Tibial nerve (tissue), 4 donors: ENCODE results near the gene CRHR2. TPM values are rescaled to one million over a fixed set of nuclear protein-coding genes. Genes with fewer than 3 reads are reported as not detected.

Experiments used
- DNase-seq, 2 donors: peaks; one replicate each; pipeline ENCODE4 v3.0.0-alpha.2; 2019; ENCODE audit warnings: low spot score in 2 of 2
- H3K27ac ChIP-seq, 4 donors: fragments of 200-600 bp; sonication (generic) in 3 of 4; one replicate each; pipeline ENCODE4 v1.5.1; 2017 to 2019; ENCODE audit warnings: mild to moderate bottlenecking in 1 of 4
- H3K27me3 ChIP-seq, 2 donors: fragments of 200-600 bp; sonication (generic) in 1 of 2; one replicate each; pipeline versions ENCODE4 v1.5.1 to v1.6.0; 2017 to 2019
- H3K36me3 ChIP-seq, 3 donors: fragments of 200-600 bp; sonication (generic); one replicate each; pipeline ENCODE4 v1.5.1; 2018 to 2019
- H3K4me1 ChIP-seq, 4 donors: fragments of 200-600 bp; sonication (generic) in 3 of 4; one replicate each; pipeline ENCODE4 v1.5.1; 2017 to 2019
- H3K4me3 ChIP-seq, 4 donors: fragments of 200-600 bp; sonication (generic) in 3 of 4; one replicate each; pipeline ENCODE4 v1.5.1; 2017 to 2019; ENCODE audit warnings: mild to moderate bottlenecking in 1 of 4, moderate library complexity in 1 of 4
- H3K9me3 ChIP-seq, 4 donors: fragments of 200-600 bp; sonication (generic) in 3 of 4; one replicate each; pipeline ENCODE4 v1.5.1; 2017 to 2019
- CTCF ChIP-seq, 5 experiments: fragments of 200-600 bp in 3 of 5; fragments of 450-650 bp in 2 of 5; sonication (generic) in 3 of 5; IDR thresholded peaks; one replicate each; pipeline ENCODE4 v1.5.1; 2016 to 2019; ENCODE audit warnings: antibody characterized with exemption in 5 of 5, mild to moderate bottlenecking in 3 of 5, moderate library complexity in 2 of 5
- EP300 ChIP-seq, 2 donors: sonication (generic); formaldehyde crosslinking; IDR thresholded peaks; one replicate each; pipeline ENCODE4 v1.6.1; 2017; ENCODE audit warnings: antibody characterized with exemption in 2 of 2, mild to moderate bottlenecking in 1 of 2
- POLR2A ChIP-seq, 2 donors: fragments of 450-650 bp; IDR thresholded peaks; one replicate each; pipeline ENCODE4 v1.6.1; 2017; ENCODE audit warnings: antibody characterized with exemption in 2 of 2, mild to moderate bottlenecking in 2 of 2, moderate library complexity in 2 of 2
- WGBS, 2 donors: methylation state at CpG; one replicate each; pipeline ENCODE4 v1.1.5; 2018; 5-methylcytosine and 5-hydroxymethylcytosine counted together
- total RNA-seq, 4 donors: library from RNA; depleted of rRNA; stranded (reverse); fragments of >200 nt; gene quantifications; one replicate each; pipeline ENCODE4 v1.1.0, GENCODE V29; 2016

CRHR2 gene
- total RNA-seq, 4 donors from 2014 or later, result 0.21 to 0.44 TPM; not detected in 2

GRCh38 chr7:30634634-30635201, 47.5 kb downstream of the CRHR2 start:
- Histone ChIP-seq H3K27me3 (no peaks in the 10 kb centered on the region), H3K4me1 (no peaks in the 10 kb centered on the region), H3K9me3 (no peaks in the 10 kb centered on the region), H3K36me3 (peaks cover 0 to 67% (median 17%) of the 10 kb centered on the region in 3 donors), H3K4me3 (no peak overlapping the region), H3K27ac (no peak overlapping the region)
- WGBS, 2 donors, result 66 to 80% methylated on average over 6 of the region's 6 CpGs
- TF ChIP-seq EP300 (IDR thresholded peaks at IDR 0.05), result no peak
- TF ChIP-seq CTCF (IDR thresholded peaks at IDR 0.05), result no peak
- no peak for TF ChIP-seq POLR2A (IDR thresholded peaks at IDR 0.05)
- DNase-seq, result no peak

GRCh38 chr7:30634193-30634626, 48.0 kb downstream of the CRHR2 start:
- H3K4me3 ChIP-seq, result no peak overlapping the region
- no peak for DNase-seq
- no peaks in the 10 kb centered on the region for H3K4me1 ChIP-seq
- H3K36me3 ChIP-seq, result peaks cover 0 to 72% (median 17%) of the 10 kb centered on the region in 3 donors
- TF ChIP-seq CTCF (IDR thresholded peaks at IDR 0.05), result no peak
- H3K9me3 ChIP-seq, result no peaks in the 10 kb centered on the region
- WGBS, 2 donors, result 97 to 100% methylated on average over 1 of the region's 1 CpG
- H3K27ac ChIP-seq, result no peak overlapping the region
- no peaks in the 10 kb centered on the region for H3K27me3 ChIP-seq

- no peaks in the 10 kb centered on the region for H3K4me1 ChIP-seq
- H3K9me3 ChIP-seq, result no peaks in the 10 kb centered on the region
- no peak overlapping the region for H3K27ac ChIP-seq
- H3K27me3 ChIP-seq, result no peaks in the 10 kb centered on the region
- no peak overlapping the region for H3K4me3 ChIP-seq
- no peak for DNase-seq
- peaks cover 0 to 82% (median 17%) of the 10 kb centered on the region in 3 donors for H3K36me3 ChIP-seq
- no peak for TF ChIP-seq CTCF (IDR thresholded peaks at IDR 0.05)
- WGBS, 2 donors, result 79 to 87% methylated on average over 3 of the region's 3 CpGs
Measured at GRCh38 chr7:30633223-30633622, 49.0 kb downstream of the CRHR2 start.

- WGBS, 2 donors, result 95 to 96% methylated on average over 4 of the region's 4 CpGs
- DNase-seq, result no peak
- no peak overlapping the region for H3K27ac ChIP-seq
- H3K9me3 ChIP-seq, result no peaks in the 10 kb centered on the region
- no peak overlapping the region for H3K4me3 ChIP-seq
- H3K36me3 ChIP-seq, result peaks cover 0 to 100% (median 17%) of the 10 kb centered on the region in 3 donors
- TF ChIP-seq CTCF (IDR thresholded peaks at IDR 0.05), result no peak
- no peak for TF ChIP-seq POLR2A (IDR thresholded peaks at IDR 0.05)
- TF ChIP-seq EP300 (IDR thresholded peaks at IDR 0.05), result no peak
- H3K27me3 ChIP-seq, result no peaks in the 10 kb centered on the region
- no peaks in the 10 kb centered on the region for H3K4me1 ChIP-seq
Measured at GRCh38 chr7:30630986-30631385, 51.3 kb downstream of the CRHR2 start.

GRCh38 chr7:30627026-30627425, 55.2 kb downstream of the CRHR2 start:
- Histone ChIP-seq H3K9me3 (no peaks in the 10 kb centered on the region), H3K27me3 (no peaks in the 10 kb centered on the region), H3K4me1 (no peaks in the 10 kb centered on the region), H3K4me3 (no peak overlapping the region), H3K27ac (no peak overlapping the region), H3K36me3 (peaks cover 0 to 94% (median 22%) of the 10 kb centered on the region in 3 donors)
- no peak for DNase-seq
- WGBS, 2 donors, result 92 to 93% methylated on average over 4 of the region's 4 CpGs
- no peak for TF ChIP-seq EP300 (IDR thresholded peaks at IDR 0.05)
- no peak for TF ChIP-seq POLR2A (IDR thresholded peaks at IDR 0.05)
- no peak for TF ChIP-seq CTCF (IDR thresholded peaks at IDR 0.05)
